B cell (primary cell): ENCODE results near the gene TWIST2.

Experiments
- CTCF ChIP-seq: fragments of 200-600 bp; IDR thresholded peaks from one replicate; pipeline ENCODE4 v1.8.0; 2022; ENCODE audit warnings: antibody characterized with exemption, mild to moderate bottlenecking
- EZH2 ChIP-seq: IDR thresholded peaks from 2 replicates; pipeline ENCODE4 v1.6.1; 2012; ENCODE audit warnings: borderline replicate concordance, low read depth, mild to moderate bottlenecking, moderate library complexity, low read length; ENCODE audit not compliant: insufficient read depth, poor library complexity, severe bottlenecking

- TF ChIP-seq CTCF, result no peak
- TF ChIP-seq EZH2, result no peak
Measured at GRCh38 chr2:238835726-238836301, 12.1 kb upstream of the TWIST2 start.
